Measurements from ENCODE around the gene TEX47. TPM values are rescaled to one million over a fixed set of nuclear protein-coding genes. Genes with fewer than 3 reads are reported as not detected.

TEX47 gene
- total RNA-seq, 4 donors from 2014 or later, result 0.40 TPM; not detected in 3

- intact Hi-C loops (cut with DNase I), result no loop called here
- Histone ChIP-seq H3K27ac (no peak overlapping the region), H3K4me3 (replicated peaks in 1 of 3) (no peak overlapping the region), H3K27me3 (no peaks in the 10 kb centered on the region), H3K9me3 (no peaks in the 10 kb centered on the region), H3K4me1 (no peaks in the 10 kb centered on the region), H3K36me3 (no peaks in the 10 kb centered on the region)
- WGBS, 2 donors, result 69 to 79% methylated on average over 2 of the region's 2 CpGs
- TF ChIP-seq POLR2A (IDR thresholded peaks at IDR 0.05) (no peak), CTCF (IDR thresholded peaks at IDR 0.05) (peak in 3 of 6 experiments; percentile 35 to 49 (median 47))
- DNase-seq, result no peak
These were observed 6.0 kb downstream of the TEX47 start for GRCh38 chr7:88789480-88790064.

GRCh38 chr7:88787777-88788176, 7.8 kb downstream of the TEX47 start:
- H3K27me3 ChIP-seq, result no peaks in the 10 kb centered on the region
- no peaks in the 10 kb centered on the region for H3K36me3 ChIP-seq
- H3K4me3 ChIP-seq (replicated peaks in 1 of 3), result no peak overlapping the region
- intact Hi-C loops (cut with DNase I), result no loop called here
- no peak for TF ChIP-seq CTCF (IDR thresholded peaks at IDR 0.05)
- no peak for TF ChIP-seq POLR2A (IDR thresholded peaks at IDR 0.05)
- DNase-seq, result no peak
- no peak overlapping the region for H3K27ac ChIP-seq
- H3K9me3 ChIP-seq, result no peaks in the 10 kb centered on the region
- 84 to 87% methylated on average over 2 of the region's 2 CpGs for WGBS, 2 donors
- no peaks in the 10 kb centered on the region for H3K4me1 ChIP-seq

- DNase-seq, result no peak
- Histone ChIP-seq H3K27me3 (no peaks in the 10 kb centered on the region), H3K36me3 (no peaks in the 10 kb centered on the region), H3K4me3 (replicated peaks in 1 of 3) (no peak overlapping the region), H3K27ac (no peak overlapping the region), H3K9me3 (no peaks in the 10 kb centered on the region), H3K4me1 (peaks cover 12 to 20% of the 10 kb centered on the region in 2 donors)
- TF ChIP-seq POLR2A (IDR thresholded peaks at IDR 0.05) (no peak), CTCF (IDR thresholded peaks at IDR 0.05) (no peak)
- intact Hi-C loops (cut with DNase I), result no loop called here
These were observed 19.7 kb downstream of the TEX47 start for GRCh38 chr7:88775838-88776237.

- Histone ChIP-seq H3K4me1 (peaks cover 17 to 23% of the 10 kb centered on the region in 2 donors), H3K27me3 (no peaks in the 10 kb centered on the region), H3K9me3 (no peaks in the 10 kb centered on the region), H3K4me3 (replicated peaks in 1 of 3) (no peak overlapping the region), H3K27ac (no peak overlapping the region), H3K36me3 (no peaks in the 10 kb centered on the region)
- intact Hi-C loops (cut with DNase I), result no loop called here
- no peak for DNase-seq
- TF ChIP-seq CTCF (IDR thresholded peaks at IDR 0.05) (no peak), POLR2A (IDR thresholded peaks at IDR 0.05) (no peak)
These were observed 22.8 kb downstream of the TEX47 start for GRCh38 chr7:88772776-88773175.

- no peaks in the 10 kb centered on the region for H3K9me3 ChIP-seq
- no peak overlapping the region for H3K4me3 ChIP-seq (replicated peaks in 1 of 3)
- no peaks in the 10 kb centered on the region for H3K27me3 ChIP-seq
- no peak for DNase-seq
- intact Hi-C loops (cut with DNase I), result no loop called here
- WGBS, 2 donors, result 64 to 77% methylated on average over 1 of the region's 1 CpG
- H3K4me1 ChIP-seq, result peaks cover 17 to 23% of the 10 kb centered on the region in 2 donors
- no peak overlapping the region for H3K27ac ChIP-seq
- TF ChIP-seq POLR2A (IDR thresholded peaks at IDR 0.05), result no peak
- TF ChIP-seq CTCF (IDR thresholded peaks at IDR 0.05), result no peak
- H3K36me3 ChIP-seq, result no peaks in the 10 kb centered on the region
These were observed 24.1 kb downstream of the TEX47 start for GRCh38 chr7:88771417-88771816.

All from thyroid gland (tissue), 4 donors.